Measurements from ENCODE around the gene CHRNA4.

Gene CHRNA4

GRCh38 chr20:63396300-63396699, 35.2 kb upstream of the CHRNA4 start:
- Histone ChIP-seq H3K36me3 (ENCODE audit: insufficient read depth, low read length) (no peaks in the 10 kb centered on the region), H3K9ac (ENCODE audit: low read depth, low read length) (no peak overlapping the region), H3K27ac (ENCODE audit: low read length) (no peak overlapping the region), H3K4me3 (ENCODE audit: low read depth in 1 of 2, low read length in 2 of 2) (no peak overlapping the region), H2AFZ (ENCODE audit: low read depth, low read length) (no peak overlapping the region), H3K79me2 (ENCODE audit: insufficient read depth, low read length) (no peaks in the 10 kb centered on the region), H3K4me1 (ENCODE audit: insufficient read depth, low read length) (no peaks in the 10 kb centered on the region), H3K27me3 (ENCODE audit: insufficient read depth, low read length, poor library complexity) (no peaks in the 10 kb centered on the region), H3K9me3 (ENCODE audit: insufficient read depth, low read length, severe bottlenecking) (no peaks in the 10 kb centered on the region), H4K20me1 (ENCODE audit: insufficient read depth, low read length) (peaks cover 14% of the 10 kb centered on the region; the same call in 1 of the 2 replicates), H3K4me2 (ENCODE audit: insufficient read depth, low read length) (no peak overlapping the region)
- DNase-seq (no peak), ATAC-seq (ENCODE audit: insufficient read depth, low read depth) (no peak)
- TF ChIP-seq EZH2 (IDR thresholded peaks at IDR 0.05; ENCODE audit: borderline replicate concordance, low read depth, low read length, severe bottlenecking) (no peak), CTCF (IDR thresholded peaks at IDR 0.05; ENCODE audit: borderline replicate concordance, extremely low read depth, low read length, poor library complexity, severe bottlenecking) (no peak)

- Histone ChIP-seq H3K4me2 (ENCODE audit: insufficient read depth, low read length) (no peak overlapping the region), H4K20me1 (ENCODE audit: insufficient read depth, low read length) (peaks cover 14% of the 10 kb centered on the region; the same call in 1 of the 2 replicates), H3K4me3 (ENCODE audit: low read depth in 1 of 2, low read length in 2 of 2) (no peak overlapping the region), H3K27me3 (ENCODE audit: insufficient read depth, low read length, poor library complexity) (no peaks in the 10 kb centered on the region), H3K79me2 (ENCODE audit: insufficient read depth, low read length) (no peaks in the 10 kb centered on the region), H3K36me3 (ENCODE audit: insufficient read depth, low read length) (no peaks in the 10 kb centered on the region), H3K9ac (ENCODE audit: low read depth, low read length) (no peak overlapping the region), H3K27ac (ENCODE audit: low read length) (no peak overlapping the region), H3K4me1 (ENCODE audit: insufficient read depth, low read length) (no peaks in the 10 kb centered on the region), H3K9me3 (ENCODE audit: insufficient read depth, low read length, severe bottlenecking) (no peaks in the 10 kb centered on the region), H2AFZ (ENCODE audit: low read depth, low read length) (no peak overlapping the region)
- DNase-seq (no peak), ATAC-seq (ENCODE audit: insufficient read depth, low read depth) (no peak)
- TF ChIP-seq EZH2 (IDR thresholded peaks at IDR 0.05; ENCODE audit: borderline replicate concordance, low read depth, low read length, severe bottlenecking) (no peak), CTCF (IDR thresholded peaks at IDR 0.05; ENCODE audit: borderline replicate concordance, extremely low read depth, low read length, poor library complexity, severe bottlenecking) (no peak)
These were observed 34.6 kb upstream of the CHRNA4 start for GRCh38 chr20:63395723-63396122.

GRCh38 chr20:63394920-63395455, 33.8 kb upstream of the CHRNA4 start:
- no peak overlapping the region for H3K4me3 ChIP-seq (ENCODE audit: low read depth in 1 of 2, low read length in 2 of 2)
- H3K9me3 ChIP-seq (ENCODE audit: insufficient read depth, low read length, severe bottlenecking): no peaks in the 10 kb centered on the region
- peaks cover 14% of the 10 kb centered on the region; the same call in 1 of the 2 replicates for H4K20me1 ChIP-seq (ENCODE audit: insufficient read depth, low read length)
- no peak overlapping the region for H3K27ac ChIP-seq (ENCODE audit: low read length)
- no peak for ATAC-seq (ENCODE audit: insufficient read depth, low read depth)
- no peak overlapping the region for H2AFZ ChIP-seq (ENCODE audit: low read depth, low read length)
- H3K9ac ChIP-seq (ENCODE audit: low read depth, low read length): no peak overlapping the region
- H3K4me1 ChIP-seq (ENCODE audit: insufficient read depth, low read length): no peaks in the 10 kb centered on the region
- TF ChIP-seq CTCF (IDR thresholded peaks at IDR 0.05; ENCODE audit: borderline replicate concordance, extremely low read depth, low read length, poor library complexity, severe bottlenecking) (no peak), EZH2 (IDR thresholded peaks at IDR 0.05; ENCODE audit: borderline replicate concordance, low read depth, low read length, severe bottlenecking) (no peak)
- H3K79me2 ChIP-seq (ENCODE audit: insufficient read depth, low read length): no peaks in the 10 kb centered on the region
- H3K27me3 ChIP-seq (ENCODE audit: insufficient read depth, low read length, poor library complexity): no peaks in the 10 kb centered on the region
- DNase-seq: no peak
- no peaks in the 10 kb centered on the region for H3K36me3 ChIP-seq (ENCODE audit: insufficient read depth, low read length)
- H3K4me2 ChIP-seq (ENCODE audit: insufficient read depth, low read length): no peak overlapping the region
